Heart left ventricle (tissue), 13 donors: ENCODE results near the gene AP1S2.

Experiments used
- POLR2A ChIP-seq, 2 donors: fragments of 450-650 bp; IDR thresholded peaks; one replicate each; pipeline ENCODE4 v1.6.1; 2017; ENCODE audit warnings: antibody characterized with exemption in 2 of 2, mild to moderate bottlenecking in 2 of 2, moderate library complexity in 2 of 2
- TF ChIP-seq, protein P1 (sequence below), 12 donors: fragments of 200-600 bp; sonication (generic) in 4 of 12; IDR thresholded peaks; one replicate each; pipeline versions ENCODE4 v1.5.0 to v1.8.0; 2018 to 2022; ENCODE audit warnings: antibody characterized with exemption in 12 of 12, mild to moderate bottlenecking in 5 of 12
- donor health status: ischemic (EF 13 %, LVEDD 7.1; RV severe dilation, severe dysfunction).
- donor health status: DM: no; HTN: yes; CAD: no.
- donor health status: DM: no; HTN: no; CAD: no.
- donor health status: ischemic (EF 25% LVEDD 6.9; RV normal size, moderate dysfunction).
- donor health status: ischemic (EF 25% LVEDD 5.7; RV mildly dilated, moderate dysfunction).
- donor health status: ischemic (EF 35%, LVEDD 5.7; RV mildly dilated, moderate dysfunction).
- donor health status: nonischemic (EF 11% LVEDD 7.7; RV severe dilation, severe dysfunction).
- donor health status: DM: yes; HTN: yes; CAD: no.
- donor health status: PGD.
- donor health status: ischemic (EF 29% LVEDD 5.4; RV normal size, mild dysfunction).
- donor health status: nonischemic (EF 23%, LVEDD 6.1; RV moderate dilation, normal function).

DNA sequence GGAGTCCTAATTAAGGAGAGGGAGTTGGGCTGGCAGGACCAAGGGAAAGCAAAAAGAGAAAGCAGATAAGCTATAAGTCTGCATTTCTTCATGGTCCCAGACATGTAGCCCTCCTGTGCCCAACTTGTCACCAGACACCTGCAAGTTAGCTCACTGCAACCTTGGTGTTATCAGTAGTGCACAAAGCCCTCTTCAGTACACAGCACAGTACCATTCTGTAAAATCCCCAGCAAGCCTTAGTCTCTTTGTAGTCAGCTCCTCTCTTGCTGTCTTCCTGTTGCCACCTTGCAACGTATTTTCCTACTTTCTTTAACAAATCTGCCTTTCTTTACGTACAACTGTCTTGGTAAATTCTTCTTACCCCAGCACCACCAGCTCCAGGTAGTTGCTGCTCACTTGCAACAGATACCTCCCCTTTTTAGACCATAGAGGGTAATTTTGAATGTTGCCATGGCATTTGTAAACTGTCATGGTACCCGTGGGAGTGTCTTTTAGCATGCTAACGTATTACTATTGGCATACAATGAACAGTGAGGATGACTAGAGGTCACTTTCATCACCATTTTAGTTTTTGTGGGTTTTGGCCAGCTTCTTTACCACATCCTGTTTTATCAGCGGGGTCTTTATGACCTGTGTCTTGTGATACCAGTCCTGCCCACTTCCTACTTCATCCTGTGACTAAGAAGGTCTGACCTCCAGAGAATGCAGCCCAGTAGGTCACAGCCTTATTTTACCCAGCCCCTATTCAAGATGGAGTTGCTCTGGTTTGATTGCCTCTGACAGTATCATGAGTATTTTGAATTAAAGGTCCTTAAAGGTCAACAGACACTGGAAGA is 28.3 kb upstream of the AP1S2 start:
- TF ChIP-seq, protein P1, sequence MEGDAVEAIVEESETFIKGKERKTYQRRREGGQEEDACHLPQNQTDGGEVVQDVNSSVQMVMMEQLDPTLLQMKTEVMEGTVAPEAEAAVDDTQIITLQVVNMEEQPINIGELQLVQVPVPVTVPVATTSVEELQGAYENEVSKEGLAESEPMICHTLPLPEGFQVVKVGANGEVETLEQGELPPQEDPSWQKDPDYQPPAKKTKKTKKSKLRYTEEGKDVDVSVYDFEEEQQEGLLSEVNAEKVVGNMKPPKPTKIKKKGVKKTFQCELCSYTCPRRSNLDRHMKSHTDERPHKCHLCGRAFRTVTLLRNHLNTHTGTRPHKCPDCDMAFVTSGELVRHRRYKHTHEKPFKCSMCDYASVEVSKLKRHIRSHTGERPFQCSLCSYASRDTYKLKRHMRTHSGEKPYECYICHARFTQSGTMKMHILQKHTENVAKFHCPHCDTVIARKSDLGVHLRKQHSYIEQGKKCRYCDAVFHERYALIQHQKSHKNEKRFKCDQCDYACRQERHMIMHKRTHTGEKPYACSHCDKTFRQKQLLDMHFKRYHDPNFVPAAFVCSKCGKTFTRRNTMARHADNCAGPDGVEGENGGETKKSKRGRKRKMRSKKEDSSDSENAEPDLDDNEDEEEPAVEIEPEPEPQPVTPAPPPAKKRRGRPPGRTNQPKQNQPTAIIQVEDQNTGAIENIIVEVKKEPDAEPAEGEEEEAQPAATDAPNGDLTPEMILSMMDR (IDR thresholded peaks at IDR 0.05) = no peak
- no peak for TF ChIP-seq POLR2A (IDR thresholded peaks at IDR 0.05)
